Ishikawa (cell line): Measurements from ENCODE around the gene HERC2.
A peak's percentile ranks its signal among the peaks of the same experiment; 100 is the strongest.

Source experiments
- CEBPB ChIP-seq: IDR thresholded peaks from 2 replicates; pipeline ENCODE4 v1.6.1; 2012
- CREB1 ChIP-seq: IDR thresholded peaks from 2 replicates; pipeline ENCODE4 v1.6.1; 2012; ENCODE audit warnings: low read depth
- EGR1 ChIP-seq: IDR thresholded peaks from 2 replicates; pipeline ENCODE4 v1.6.1; 2012
- EP300 ChIP-seq: IDR thresholded peaks from 2 replicates; pipeline ENCODE4 v1.6.1; 2012; ENCODE audit warnings: borderline replicate concordance
- FOXM1 ChIP-seq: IDR thresholded peaks from 2 replicates; pipeline ENCODE4 v1.6.1; 2012; ENCODE audit warnings: low read depth, borderline replicate concordance
- NFIC ChIP-seq: IDR thresholded peaks from 2 replicates; pipeline ENCODE4 v1.6.1; 2012
- RAD21 ChIP-seq: IDR thresholded peaks from 2 replicates; pipeline ENCODE4 v1.6.1; 2012; ENCODE audit warnings: low read depth
- TAF1 ChIP-seq: IDR thresholded peaks from 2 replicates; pipeline ENCODE4 v1.6.1; 2012; ENCODE audit warnings: low read depth, mild to moderate bottlenecking
- TCF12 ChIP-seq: IDR thresholded peaks from 2 replicates; pipeline ENCODE4 v1.6.1; 2012; ENCODE audit warnings: low read depth
- TEAD4 ChIP-seq: IDR thresholded peaks from 2 replicates; pipeline ENCODE4 v1.6.1; 2012
- YY1 ChIP-seq: IDR thresholded peaks from 2 replicates; pipeline ENCODE4 v1.6.1; 2012; ENCODE audit warnings: low read depth
- ZBTB7A ChIP-seq: IDR thresholded peaks from 2 replicates; pipeline ENCODE4 v1.6.1; 2012; ENCODE audit warnings: low read depth
- TF ChIP-seq, protein P1 (sequence below): IDR thresholded peaks from 2 replicates; pipeline ENCODE4 v1.6.1; 2012
- TF ChIP-seq, protein P2 (sequence below): IDR thresholded peaks from 2 replicates; pipeline ENCODE4 v1.6.1; 2012
- TF ChIP-seq, protein P3 (sequence below): IDR thresholded peaks from 2 replicates; pipeline ENCODE4 v1.6.1; 2012; ENCODE audit warnings: low read depth, mild to moderate bottlenecking

Gene HERC2

DNA sequence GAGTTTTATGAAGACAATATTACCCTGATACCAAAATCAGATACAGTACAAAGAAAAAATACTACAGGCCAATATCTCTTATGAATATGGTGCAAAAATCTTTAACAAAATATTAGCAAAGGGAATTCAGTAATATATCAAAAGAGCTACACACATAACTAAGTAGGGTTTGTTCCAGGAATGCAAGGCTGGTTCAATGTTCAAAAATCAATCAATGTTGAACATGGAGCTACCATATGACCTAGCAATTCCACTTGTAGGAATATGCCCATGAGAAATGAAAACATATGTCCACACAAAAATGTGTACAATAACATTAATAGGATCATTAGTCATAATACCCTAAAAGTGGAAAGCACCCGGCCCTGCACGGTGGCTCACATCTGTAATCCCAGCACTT is 230.7 kb downstream of the HERC2 start:
- no peak for TF ChIP-seq RAD21
- no peak for TF ChIP-seq ZBTB7A
- no peak for TF ChIP-seq TEAD4
- no peak for TF ChIP-seq YY1
- TF ChIP-seq TAF1: no peak
- no peak for TF ChIP-seq EGR1
- TF ChIP-seq EP300: no peak
- no peak for TF ChIP-seq CEBPB
- TF ChIP-seq NFIC: no peak
- TF ChIP-seq, protein P1, sequence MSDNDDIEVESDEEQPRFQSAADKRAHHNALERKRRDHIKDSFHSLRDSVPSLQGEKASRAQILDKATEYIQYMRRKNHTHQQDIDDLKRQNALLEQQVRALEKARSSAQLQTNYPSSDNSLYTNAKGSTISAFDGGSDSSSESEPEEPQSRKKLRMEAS: no peak
- no peak for TF ChIP-seq CREB1
- no peak for TF ChIP-seq FOXM1
- TF ChIP-seq, protein P2, sequence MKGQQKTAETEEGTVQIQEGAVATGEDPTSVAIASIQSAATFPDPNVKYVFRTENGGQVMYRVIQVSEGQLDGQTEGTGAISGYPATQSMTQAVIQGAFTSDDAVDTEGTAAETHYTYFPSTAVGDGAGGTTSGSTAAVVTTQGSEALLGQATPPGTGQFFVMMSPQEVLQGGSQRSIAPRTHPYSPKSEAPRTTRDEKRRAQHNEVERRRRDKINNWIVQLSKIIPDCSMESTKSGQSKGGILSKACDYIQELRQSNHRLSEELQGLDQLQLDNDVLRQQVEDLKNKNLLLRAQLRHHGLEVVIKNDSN: no peak
- TF ChIP-seq, protein P3, sequence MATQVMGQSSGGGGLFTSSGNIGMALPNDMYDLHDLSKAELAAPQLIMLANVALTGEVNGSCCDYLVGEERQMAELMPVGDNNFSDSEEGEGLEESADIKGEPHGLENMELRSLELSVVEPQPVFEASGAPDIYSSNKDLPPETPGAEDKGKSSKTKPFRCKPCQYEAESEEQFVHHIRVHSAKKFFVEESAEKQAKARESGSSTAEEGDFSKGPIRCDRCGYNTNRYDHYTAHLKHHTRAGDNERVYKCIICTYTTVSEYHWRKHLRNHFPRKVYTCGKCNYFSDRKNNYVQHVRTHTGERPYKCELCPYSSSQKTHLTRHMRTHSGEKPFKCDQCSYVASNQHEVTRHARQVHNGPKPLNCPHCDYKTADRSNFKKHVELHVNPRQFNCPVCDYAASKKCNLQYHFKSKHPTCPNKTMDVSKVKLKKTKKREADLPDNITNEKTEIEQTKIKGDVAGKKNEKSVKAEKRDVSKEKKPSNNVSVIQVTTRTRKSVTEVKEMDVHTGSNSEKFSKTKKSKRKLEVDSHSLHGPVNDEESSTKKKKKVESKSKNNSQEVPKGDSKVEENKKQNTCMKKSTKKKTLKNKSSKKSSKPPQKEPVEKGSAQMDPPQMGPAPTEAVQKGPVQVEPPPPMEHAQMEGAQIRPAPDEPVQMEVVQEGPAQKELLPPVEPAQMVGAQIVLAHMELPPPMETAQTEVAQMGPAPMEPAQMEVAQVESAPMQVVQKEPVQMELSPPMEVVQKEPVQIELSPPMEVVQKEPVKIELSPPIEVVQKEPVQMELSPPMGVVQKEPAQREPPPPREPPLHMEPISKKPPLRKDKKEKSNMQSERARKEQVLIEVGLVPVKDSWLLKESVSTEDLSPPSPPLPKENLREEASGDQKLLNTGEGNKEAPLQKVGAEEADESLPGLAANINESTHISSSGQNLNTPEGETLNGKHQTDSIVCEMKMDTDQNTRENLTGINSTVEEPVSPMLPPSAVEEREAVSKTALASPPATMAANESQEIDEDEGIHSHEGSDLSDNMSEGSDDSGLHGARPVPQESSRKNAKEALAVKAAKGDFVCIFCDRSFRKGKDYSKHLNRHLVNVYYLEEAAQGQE: no peak
- no peak for TF ChIP-seq TCF12

DNA sequence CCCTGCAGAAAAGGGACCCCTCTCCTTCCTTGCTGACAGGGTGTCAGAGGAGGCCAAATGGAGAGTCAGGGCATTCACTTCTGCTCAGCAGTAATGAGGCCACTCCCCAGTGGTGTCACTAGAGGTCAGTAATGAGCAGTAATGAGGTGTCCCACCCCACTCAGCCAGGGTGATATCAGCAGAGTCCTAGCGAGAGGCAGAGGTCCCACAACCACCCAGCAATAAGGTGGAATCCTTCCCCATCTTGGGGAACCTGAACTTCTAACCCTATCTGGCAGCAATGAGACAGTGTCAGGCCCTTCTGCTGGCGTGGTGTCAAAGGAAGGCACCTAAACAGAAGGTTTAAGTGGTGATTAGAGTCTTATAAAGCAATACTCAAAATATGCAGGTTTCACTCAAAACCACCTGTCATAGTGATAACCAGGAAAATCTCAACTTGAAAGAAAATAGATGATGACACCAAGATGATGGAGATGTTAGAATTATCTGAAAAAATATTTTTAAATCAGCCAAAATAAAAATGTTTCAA is 235.7 kb downstream of the HERC2 start:
- TF ChIP-seq RAD21 (peak; percentile 72), NFIC (no peak)
- TF ChIP-seq, protein P3: no peak

DNA sequence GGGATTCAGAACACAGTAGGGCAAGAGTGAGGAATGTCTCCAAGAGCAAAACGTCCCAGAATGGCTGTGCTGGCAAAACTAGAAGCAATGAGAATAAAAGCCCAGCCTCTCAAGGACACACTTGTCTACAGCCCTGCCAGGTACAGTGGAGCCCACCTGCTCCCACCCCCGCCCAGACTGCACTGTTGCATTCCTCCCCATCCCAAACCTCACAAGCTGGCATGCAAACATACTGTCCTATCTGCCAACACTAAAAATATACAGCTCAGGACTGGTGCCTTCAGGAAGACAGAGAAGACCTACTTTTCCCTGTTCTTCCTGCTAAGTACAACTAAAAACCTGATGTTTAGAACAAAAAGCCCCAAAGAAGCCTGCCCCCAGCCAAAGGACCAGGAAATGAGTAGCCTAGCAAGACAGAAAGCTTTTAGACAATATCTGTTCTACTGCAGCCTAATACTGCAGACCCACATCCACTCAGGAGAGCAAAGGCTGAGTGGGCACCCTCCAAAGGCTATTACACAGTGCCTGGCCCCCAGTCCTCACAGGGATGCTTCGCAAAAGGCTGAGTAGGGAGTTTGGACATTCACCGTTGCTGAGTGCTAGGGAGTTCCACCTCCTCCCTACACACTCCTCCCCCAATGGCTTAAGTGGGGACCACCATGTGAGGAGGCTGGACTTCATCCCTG is 236.3 kb downstream of the HERC2 start:
- no peak for TF ChIP-seq CEBPB

DNA sequence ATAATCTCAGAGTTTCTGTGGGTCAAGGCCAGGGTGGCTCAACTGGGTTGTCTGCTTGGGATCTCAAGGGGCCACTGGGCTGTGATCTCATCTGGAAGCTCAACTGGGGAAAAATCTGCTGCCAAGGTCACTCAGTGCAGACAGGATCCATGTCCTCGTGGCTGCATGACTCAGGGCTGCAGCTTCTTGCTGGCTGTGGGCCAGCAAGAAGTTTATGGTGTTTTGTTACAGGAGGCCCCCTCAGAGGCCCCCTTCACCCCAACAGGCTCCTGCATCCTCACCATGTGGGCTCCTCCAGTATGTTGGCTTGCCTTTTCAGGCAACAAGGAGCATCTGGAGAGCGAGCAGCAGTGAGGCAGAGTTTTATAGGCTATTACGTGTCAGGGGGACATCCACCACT is 237.4 kb downstream of the HERC2 start:
- TF ChIP-seq TAF1: no peak

DNA sequence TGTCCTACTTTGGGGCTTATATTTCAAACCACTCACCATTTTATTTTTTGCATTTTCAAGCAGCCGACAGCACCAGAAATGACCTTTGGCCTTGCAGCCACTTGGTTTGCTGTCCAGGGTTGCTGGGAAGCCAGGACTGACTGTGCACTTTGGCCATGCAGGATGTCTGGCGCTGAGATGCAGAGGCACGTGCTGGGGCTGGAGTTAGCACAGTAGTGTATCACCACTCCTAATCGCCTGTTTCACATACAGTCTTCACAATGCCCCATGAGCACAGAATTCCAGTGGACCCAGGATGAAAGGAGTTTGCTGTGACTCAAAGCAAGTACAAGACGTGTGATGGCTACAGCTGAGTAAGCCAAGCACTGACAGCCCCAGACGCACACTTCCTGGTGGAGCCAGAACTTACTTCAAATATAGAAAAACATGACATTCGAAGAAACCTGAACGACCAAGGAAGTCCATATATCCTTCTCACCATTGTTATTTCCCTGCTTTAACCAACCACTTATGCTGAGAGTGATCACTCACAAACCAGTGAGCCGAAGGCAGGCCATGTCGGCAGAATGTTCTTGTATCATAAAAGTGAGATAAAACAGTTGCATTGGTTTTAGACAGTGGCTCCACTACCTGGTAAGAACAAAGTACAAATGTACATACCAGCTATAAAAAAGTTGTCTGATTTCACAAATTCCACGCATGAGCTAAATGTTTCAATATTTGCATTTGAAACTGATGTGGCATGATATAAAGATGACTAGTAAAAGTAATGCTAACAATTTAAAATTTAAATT is 238.9 kb downstream of the HERC2 start:
- TF ChIP-seq RAD21: no peak
- TF ChIP-seq, protein P2: no peak
- no peak for TF ChIP-seq EP300
- TF ChIP-seq CEBPB: no peak
- no peak for TF ChIP-seq NFIC
- TF ChIP-seq ZBTB7A: no peak
- no peak for TF ChIP-seq YY1
- no peak for TF ChIP-seq TAF1
- TF ChIP-seq FOXM1: no peak
- TF ChIP-seq, protein P3: no peak
- TF ChIP-seq TEAD4: no peak
- TF ChIP-seq TCF12: no peak
